GM21737 (cell line): ENCODE measurements around the gene UBASH3B.
"Not testable (repeated sequence)": the region's sequence is repeated elsewhere in the genome, so short reads cannot be mapped to it uniquely, and the experiment has no call there.

Source experiments
- ATAC-seq: cut with Tn5 transposase; IDR thresholded peaks from one replicate; pipeline ENCODE4 v1.9.1; 2021; ENCODE audit warnings: mild to moderate bottlenecking, moderate library complexity; ENCODE audit not compliant: unreplicated experiment

Gene UBASH3B

GRCh38 chr11:122655527-122656072 is at the start of gene UBASH3B:
Gene UBASH3B, plus strand, starts transcription at chr11:122655722. Its CDS starts 328 bp downstream, at chr11:122656050.
- peak; percentile 66 for ATAC-seq

GRCh38 chr11:122607162-122607561 is 48.4 kb upstream of the UBASH3B start:
- ATAC-seq = not testable (repeated sequence)

GRCh38 chr11:122612123-122612824 is 43.2 kb upstream of the UBASH3B start:
- ATAC-seq = no peak

GRCh38 chr11:122616718-122617117 is 38.8 kb upstream of the UBASH3B start:
- no peak for ATAC-seq

- ATAC-seq = no peak
Measured at GRCh38 chr11:122617297-122617696, 38.2 kb upstream of the UBASH3B start.

- no peak for ATAC-seq
Measured at GRCh38 chr11:122617926-122618325, 37.6 kb upstream of the UBASH3B start.

GRCh38 chr11:122618927-122619326 is 36.6 kb upstream of the UBASH3B start:
- no peak for ATAC-seq

GRCh38 chr11:122619757-122620156 is 35.8 kb upstream of the UBASH3B start:
- ATAC-seq = no peak

- ATAC-seq = not testable (repeated sequence)
Measured at GRCh38 chr11:122625501-122625900, 30.0 kb upstream of the UBASH3B start.

- ATAC-seq = no peak
Measured at GRCh38 chr11:122625976-122626665, 29.4 kb upstream of the UBASH3B start.

- no peak for ATAC-seq
Measured at GRCh38 chr11:122627745-122628144, 27.8 kb upstream of the UBASH3B start.

GRCh38 chr11:122628810-122629555 is 26.5 kb upstream of the UBASH3B start:
- ATAC-seq = no peak

GRCh38 chr11:122632181-122632824 is 23.2 kb upstream of the UBASH3B start:
- ATAC-seq = no peak

- no peak for ATAC-seq
Measured at GRCh38 chr11:122633219-122633829, 22.2 kb upstream of the UBASH3B start.

GRCh38 chr11:122634501-122634900 is 21.0 kb upstream of the UBASH3B start:
- no peak for ATAC-seq

- ATAC-seq = no peak
Measured at GRCh38 chr11:122637541-122637940, 18.0 kb upstream of the UBASH3B start.

GRCh38 chr11:122642472-122642922 is 13.0 kb upstream of the UBASH3B start:
- no peak for ATAC-seq

- no peak for ATAC-seq
Measured at GRCh38 chr11:122642971-122643370, 12.6 kb upstream of the UBASH3B start.

- no peak for ATAC-seq
Measured at GRCh38 chr11:122645847-122646246, 9.7 kb upstream of the UBASH3B start.
